GM19324 (cell line): Measurements from ENCODE around the gene CSNK2A1.
A peak's percentile ranks its signal among the peaks of the same experiment; 100 is the strongest.

ENCODE experiments used
- ATAC-seq: cut with Tn5 transposase; IDR thresholded peaks from one replicate; pipeline ENCODE4 v1.9.1; 2021; ENCODE audit warnings: mild to moderate bottlenecking, moderate library complexity; ENCODE audit not compliant: unreplicated experiment, low FRiP score

Gene CSNK2A1

DNA sequence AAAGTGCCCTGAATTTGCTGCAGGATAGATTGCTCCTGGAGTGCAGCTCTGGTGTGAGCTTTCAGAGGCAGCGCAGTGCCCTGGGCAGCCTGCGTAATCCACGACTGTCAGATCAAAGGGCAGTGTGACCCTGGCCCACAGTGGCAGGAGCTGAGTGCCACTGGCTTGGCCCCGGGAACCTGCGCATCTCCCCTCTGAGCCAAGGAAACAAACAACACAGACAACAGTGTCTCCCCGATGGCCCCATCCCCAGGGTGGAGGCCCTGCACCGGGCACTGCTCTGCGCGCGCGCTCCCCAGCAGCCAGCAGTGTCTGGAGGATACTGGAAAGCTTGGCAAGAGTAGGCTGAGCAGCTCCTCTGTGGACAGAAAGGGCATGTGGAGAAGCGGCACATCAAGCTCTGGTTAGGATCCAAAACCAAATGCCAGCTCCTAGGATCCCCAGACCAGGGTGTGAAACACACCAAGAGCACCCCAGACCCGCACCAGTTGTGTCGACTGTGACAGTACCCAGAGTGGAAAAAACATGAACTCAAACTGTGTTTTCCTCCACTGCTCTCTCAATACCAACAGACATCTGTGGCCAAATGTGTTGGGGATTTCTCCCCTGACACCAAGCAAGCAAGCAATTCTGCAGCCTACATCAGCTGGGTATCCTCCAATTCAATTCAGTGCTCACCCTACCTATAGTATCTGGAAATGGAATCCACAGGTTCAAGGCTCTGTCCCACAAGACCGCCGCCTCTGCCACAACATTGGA is 108.8 kb downstream of the CSNK2A1 start:
- no peak for ATAC-seq

DNA sequence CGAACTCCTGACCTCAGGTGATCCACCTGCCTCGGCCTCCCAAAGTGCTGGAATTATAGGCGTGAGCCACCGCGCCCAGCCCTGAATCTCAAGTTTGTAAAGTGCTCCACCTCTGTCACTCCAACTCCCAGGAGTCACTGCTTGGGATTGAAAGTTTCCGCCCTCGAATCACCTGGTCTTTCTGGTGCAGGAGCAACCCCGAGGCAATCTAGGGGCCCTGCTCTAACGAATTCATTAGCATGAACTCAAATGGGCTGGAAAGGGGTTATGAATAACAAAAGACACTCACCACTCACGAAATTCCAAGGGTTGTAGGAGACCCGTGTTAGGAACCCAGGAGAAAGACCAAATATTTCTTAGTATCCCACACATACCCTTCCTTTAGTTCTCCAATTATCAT is 109.4 kb downstream of the CSNK2A1 start:
- ATAC-seq = no peak

DNA sequence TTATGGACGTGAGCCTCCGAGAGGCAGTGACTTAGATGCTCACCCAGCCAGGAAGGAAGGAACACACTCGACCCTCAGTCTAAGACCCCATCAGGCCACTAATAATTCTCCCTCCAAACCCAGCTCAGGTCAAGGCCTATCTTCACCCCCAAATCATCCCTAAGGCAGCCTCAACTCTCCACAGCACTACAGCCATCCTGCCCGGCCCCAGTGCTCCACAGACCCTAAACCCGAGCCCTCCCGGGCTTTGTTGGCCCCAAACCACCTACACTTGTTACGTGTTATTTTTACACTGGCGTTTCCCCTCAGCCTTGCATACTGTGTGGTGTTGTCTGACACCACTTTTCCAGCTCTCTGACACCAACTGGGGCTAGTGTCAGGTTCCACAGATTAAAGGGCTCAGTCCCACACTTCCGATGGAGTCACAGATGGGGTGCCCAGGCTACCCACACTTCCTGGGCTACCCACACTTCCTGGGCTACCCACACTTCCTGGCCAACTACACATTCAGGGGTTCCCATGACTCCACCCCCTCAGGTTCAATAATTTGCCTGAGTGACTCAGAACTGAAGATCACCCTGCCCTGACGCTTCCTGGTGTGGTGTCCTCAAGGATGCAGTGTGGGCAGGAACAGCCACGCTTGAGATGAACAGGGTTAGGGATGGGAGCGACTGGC is 110.2 kb downstream of the CSNK2A1 start:
- ATAC-seq = peak; percentile 49

DNA sequence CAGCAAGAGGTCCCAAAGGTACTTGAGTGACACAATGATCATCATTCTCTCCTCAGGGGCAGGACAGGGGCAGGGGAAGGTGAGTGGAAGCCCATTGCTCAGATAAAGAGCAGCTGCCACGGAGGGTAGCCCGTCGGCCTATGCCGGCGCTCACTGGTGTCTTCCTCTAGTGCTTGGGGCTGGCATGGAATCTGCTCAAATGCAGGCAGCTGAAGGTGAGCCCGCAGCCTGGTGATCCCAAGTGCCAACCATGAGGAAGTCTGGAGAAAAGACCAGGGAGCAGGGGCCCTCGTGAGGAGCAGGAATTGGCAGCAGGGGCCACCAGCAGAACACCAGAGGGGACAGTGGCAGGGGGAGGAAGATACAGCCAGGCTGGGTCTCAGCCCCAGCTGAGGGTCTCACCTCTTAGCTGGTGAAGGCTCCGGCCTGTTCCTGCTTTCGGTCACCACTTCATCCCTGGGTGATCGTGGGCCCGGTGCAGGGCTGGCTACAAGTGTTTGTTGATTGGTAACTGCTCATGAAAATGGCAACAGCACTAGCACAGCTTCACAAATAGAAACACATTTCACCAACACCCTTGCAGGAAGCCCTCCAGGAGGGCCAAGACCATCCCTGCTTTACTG is 110.8 kb downstream of the CSNK2A1 start:
- ATAC-seq = no peak

DNA sequence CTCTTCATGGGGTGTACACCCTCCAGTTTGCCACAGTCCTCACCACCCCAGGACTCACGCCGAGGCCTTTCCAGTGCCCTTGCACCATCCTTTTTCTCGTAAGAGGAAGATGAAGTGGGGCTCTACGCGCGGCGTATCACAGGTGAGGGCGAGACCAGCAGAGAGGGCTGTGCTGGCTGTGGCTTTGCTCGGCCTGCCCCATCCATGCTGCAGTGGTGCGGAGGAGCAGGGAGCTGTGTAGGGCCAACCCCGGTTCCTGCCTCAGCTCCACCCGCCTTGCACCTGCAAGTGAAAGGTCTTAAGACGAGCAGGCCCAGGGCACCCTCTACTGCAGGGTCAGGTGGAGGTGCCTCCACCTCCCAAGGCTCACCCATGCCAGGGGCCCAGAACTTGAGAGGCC is 111.4 kb downstream of the CSNK2A1 start:
- no peak for ATAC-seq

DNA sequence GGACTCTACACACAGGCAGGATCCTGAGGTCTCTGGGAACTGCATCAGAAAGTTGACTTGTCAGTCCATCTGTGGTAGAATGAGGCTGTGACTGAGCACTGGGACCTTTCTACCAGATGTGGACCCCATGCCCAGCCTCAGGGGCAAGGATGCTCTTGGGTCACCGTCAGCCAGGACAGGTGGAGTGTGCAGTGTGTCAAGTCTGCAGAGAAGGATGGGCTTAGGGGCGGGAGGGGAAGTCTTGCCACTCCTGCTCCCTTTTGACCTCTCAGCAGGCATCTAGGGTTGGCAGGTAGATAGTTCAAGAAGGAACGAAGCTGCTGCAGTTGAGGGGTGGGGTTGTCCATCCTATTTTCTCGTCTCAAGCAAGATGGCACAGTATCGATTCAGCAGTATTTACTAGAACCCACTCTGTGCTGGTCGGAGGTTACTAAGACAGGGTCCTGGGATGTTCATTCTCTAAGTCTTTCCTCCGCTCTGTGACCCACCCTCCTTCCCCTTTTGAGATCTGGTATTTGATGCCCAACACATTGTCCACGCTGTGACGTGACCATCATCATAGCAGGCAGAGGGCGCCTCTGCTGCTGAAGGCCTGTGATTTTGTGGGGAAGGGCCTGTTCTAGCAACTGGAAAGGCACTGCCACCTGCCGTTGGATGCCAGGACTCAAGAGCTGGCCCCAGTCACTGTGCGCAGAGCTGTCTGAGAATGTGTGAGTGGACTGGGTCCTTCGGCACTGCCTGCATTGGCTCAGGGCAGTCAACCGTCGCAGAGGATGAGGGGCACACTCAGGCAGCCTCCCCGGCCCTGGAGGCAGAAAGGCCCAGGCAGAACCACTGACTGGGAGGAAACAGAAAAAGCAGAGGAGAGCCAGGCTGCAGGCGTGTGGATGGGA is 112.3 kb downstream of the CSNK2A1 start:
- ATAC-seq = no peak

DNA sequence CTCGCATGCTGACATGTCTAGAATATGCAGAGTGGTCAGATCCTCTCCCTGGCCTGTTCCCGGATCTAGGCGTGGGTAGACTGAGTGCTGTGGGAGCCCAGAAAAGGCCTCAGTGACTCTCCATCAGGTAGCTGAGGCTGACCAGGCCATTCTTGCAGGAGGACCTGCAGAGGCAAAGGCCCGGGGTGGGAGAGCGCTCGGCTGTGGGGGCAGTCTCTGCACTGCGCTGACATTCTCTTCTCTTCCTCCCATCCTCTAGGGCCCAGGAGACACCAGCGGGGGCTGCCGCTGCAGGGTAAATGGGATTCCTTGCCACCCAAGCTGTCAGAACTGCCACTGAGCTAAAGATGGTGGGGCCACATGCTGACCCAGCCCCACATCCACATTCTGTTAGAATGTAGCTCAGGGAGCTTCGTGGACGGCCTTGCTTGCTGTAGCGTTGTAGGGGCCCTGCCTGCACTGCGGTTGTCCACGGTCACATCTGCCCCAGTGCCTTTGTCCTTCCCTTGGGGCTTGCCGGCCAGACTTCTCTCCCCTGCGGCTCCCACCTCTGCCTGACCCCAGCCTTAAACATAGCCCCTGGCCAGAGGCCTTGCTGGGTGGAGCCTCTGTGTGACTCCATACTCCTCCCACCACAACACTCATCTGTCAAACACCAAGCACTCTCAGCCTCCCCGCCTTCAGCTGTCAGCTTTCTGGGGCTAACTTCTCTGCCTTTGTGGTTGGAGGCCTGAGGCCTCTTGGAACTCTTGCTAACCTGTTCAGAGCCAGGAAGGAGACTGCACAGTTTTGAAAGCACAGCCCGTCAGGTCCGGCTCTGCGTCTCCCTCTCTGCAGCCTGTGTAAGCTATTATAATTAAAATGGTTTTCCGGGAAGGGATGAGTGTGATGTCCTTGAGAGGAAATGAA is 113.2 kb downstream of the CSNK2A1 start:
- ATAC-seq = no peak

DNA sequence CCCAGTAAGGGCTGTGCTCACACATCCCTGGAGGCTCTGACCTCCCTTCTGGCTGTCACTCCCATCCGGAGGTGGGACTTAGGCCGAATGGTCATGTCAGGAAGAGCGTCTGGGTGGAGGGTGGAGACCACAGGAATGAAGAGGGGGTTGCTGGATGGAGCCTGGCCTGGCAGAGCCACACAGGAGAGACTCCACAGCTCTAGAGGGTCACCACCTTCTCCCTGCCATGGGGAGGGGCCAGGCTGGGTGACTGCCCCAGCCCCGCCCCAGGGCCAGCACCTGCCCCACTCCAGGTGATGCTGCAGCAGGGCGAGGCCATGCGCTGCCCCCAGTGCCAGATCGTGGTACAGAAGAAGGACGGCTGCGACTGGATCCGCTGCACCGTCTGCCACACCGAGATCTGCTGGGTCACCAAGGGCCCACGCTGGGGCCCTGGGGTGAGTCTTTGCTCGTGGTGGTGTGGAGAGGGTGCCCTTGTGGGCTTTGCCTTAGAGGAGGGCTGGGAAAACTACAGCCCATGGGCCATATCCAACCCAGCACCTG is 114.9 kb downstream of the CSNK2A1 start:
- ATAC-seq = no peak

DNA sequence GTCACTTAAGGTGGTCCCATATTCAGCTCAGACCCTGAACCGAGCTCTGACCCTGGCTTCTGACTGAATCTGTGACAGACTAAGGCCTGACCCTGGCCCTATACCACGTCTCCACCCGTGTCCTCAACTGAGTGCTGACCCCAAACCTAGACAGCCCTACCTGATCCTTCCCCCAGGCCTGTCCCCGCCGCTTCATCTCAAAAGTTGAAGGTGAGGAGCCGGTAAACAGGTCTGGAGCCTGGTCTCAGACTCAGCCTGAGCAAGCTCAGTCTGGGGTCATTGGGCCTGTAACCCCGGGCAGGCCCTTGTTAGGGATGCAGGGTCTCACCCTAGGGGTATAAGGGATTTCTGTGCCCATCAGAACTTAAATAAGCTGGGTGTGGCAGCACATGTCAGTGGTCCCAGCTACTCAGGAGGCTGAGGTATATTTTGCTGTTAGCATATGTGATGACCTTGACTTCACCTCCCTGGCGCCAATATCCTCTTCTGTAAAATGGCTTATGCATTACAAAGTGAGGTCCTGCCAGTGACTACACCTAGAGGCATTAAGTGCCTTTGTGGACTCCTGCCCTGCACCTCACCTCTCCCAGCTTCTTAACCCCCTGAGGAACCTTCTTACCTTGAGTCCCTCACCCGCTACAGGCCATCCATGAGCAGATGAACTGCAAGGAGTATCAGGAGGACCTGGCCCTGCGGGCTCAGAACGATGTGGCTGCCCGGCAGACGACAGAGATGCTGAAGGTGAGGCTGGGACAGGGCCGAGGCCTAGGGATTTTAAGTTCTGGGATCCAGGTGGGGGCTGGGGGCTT is 115.5 kb downstream of the CSNK2A1 start:
- ATAC-seq = no peak

DNA sequence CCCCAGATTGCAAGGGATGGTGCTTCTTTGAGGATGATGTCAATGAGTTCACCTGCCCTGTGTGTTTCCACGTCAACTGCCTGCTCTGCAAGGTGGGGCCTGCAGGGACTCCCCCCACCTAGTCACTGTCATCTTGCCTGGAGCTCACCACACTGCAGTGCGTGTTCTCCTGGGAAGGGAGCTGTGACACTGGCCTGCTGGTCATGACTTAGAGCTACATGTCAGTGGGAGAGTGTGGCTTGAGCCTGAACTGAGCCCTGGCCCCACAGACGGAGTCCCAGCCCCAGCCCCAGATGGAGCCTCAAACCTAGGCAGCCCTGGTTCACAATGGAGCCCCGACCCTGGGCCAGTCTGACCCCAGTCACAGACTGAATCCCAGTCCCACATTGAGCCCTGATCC is 116.2 kb downstream of the CSNK2A1 start:
- ATAC-seq = no peak

DNA sequence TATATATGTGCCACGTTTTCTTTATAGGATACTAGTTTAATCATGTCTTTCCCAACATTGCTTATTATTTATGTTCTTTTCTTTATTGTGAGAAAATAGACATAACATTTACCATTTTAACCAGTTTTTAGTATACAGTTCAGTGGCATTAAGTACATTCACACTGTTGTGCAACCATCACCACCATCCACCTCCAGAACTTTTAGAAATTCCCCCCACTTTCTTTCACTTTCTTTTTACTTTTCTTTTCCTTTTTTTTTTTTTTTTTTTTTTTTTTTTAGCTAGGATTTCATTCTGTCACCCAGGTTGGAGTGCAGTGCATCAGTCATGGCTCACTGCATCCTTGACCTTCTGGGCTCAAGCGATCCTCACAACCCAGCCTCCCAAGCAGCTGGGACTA is 117.0 kb downstream of the CSNK2A1 start:
- ATAC-seq = no peak
